DMS 273 treated with DMSO at 0.1 percent for 48 hours (cell line): Measurements from ENCODE around the gene TEX51.

Source experiments
- DNase-seq: peaks from one replicate; lab custom pipeline; 2025; lab: John Stamatoyannopoulos, UW

The TEX51 gene

GRCh38 chr2:126893606-126894005, 5.1 kb upstream of the TEX51 start:
- no peak for DNase-seq

- no peak for DNase-seq
These were observed 4.6 kb upstream of the TEX51 start for GRCh38 chr2:126894082-126894481.

- DNase-seq, result no peak
These were observed 4.0 kb upstream of the TEX51 start for GRCh38 chr2:126894585-126895182.

GRCh38 chr2:126895336-126895735, 3.4 kb upstream of the TEX51 start:
- no peak for DNase-seq

- DNase-seq, result no peak
These were observed 2.2 kb upstream of the TEX51 start for GRCh38 chr2:126896471-126896870.

GRCh38 chr2:126899616-126900185, 1.0 kb downstream of the TEX51 start:
- DNase-seq, result no peak

- DNase-seq, result no peak
These were observed 2.1 kb downstream of the TEX51 start for GRCh38 chr2:126900646-126901319.

- no peak for DNase-seq
These were observed 2.8 kb downstream of the TEX51 start for GRCh38 chr2:126901459-126901858.

GRCh38 chr2:126902152-126902835, 3.6 kb downstream of the TEX51 start:
- DNase-seq, result no peak

- DNase-seq, result no peak
These were observed 4.2 kb downstream of the TEX51 start for GRCh38 chr2:126902859-126903258.

- DNase-seq, result no peak
These were observed 7.3 kb downstream of the TEX51 start for GRCh38 chr2:126905991-126906390.

GRCh38 chr2:126906781-126907180, 8.1 kb downstream of the TEX51 start:
- no peak for DNase-seq

GRCh38 chr2:126907671-126908070, 9.0 kb downstream of the TEX51 start:
- DNase-seq, result no peak

- DNase-seq, result no peak
These were observed 10.1 kb downstream of the TEX51 start for GRCh38 chr2:126908721-126909177.

- DNase-seq, result no peak
These were observed 10.7 kb downstream of the TEX51 start for GRCh38 chr2:126909366-126909765.

GRCh38 chr2:126909781-126910180, 11.1 kb downstream of the TEX51 start:
- DNase-seq, result no peak

GRCh38 chr2:126910637-126911036, 11.9 kb downstream of the TEX51 start:
- DNase-seq, result no peak

- no peak for DNase-seq
These were observed 12.6 kb downstream of the TEX51 start for GRCh38 chr2:126911111-126911796.

- no peak for DNase-seq
These were observed 13.5 kb downstream of the TEX51 start for GRCh38 chr2:126912201-126912600.

- DNase-seq, result no peak
These were observed 14.6 kb downstream of the TEX51 start for GRCh38 chr2:126913329-126913728.

GRCh38 chr2:126913881-126914615, 15.4 kb downstream of the TEX51 start:
- no peak for DNase-seq
